Occipital lobe (tissue), 2 donors: Measurements from ENCODE around the gene ALG14. TPM values are rescaled to one million over a fixed set of nuclear protein-coding genes. Genes with fewer than 3 reads are reported as not detected.
"Not testable (repeated sequence)": the region's sequence is repeated elsewhere in the genome, so short reads cannot be mapped to it uniquely, and the experiment has no call there.

Experiments used
- DNase-seq: peaks from one replicate; lab custom pipeline; 2025; lab: John Stamatoyannopoulos, UW
- total RNA-seq: library from RNA; depleted of rRNA; stranded (reverse); fragments of >200 nt; gene quantifications from one replicate; pipeline ENCODE4 v1.2.3, GENCODE V29; 2014

ALG14 gene, protein sequence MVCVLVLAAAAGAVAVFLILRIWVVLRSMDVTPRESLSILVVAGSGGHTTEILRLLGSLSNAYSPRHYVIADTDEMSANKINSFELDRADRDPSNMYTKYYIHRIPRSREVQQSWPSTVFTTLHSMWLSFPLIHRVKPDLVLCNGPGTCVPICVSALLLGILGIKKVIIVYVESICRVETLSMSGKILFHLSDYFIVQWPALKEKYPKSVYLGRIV
- 4.1 TPM for total RNA-seq

GRCh38 chr1:95072532-95073419, at the start of gene ALG14:
TSS of gene ALG14 (minus strand) at chr1:95072951. CDS start at chr1:95072898, 53 bp downstream.
- peak; percentile 89 for DNase-seq

DNA sequence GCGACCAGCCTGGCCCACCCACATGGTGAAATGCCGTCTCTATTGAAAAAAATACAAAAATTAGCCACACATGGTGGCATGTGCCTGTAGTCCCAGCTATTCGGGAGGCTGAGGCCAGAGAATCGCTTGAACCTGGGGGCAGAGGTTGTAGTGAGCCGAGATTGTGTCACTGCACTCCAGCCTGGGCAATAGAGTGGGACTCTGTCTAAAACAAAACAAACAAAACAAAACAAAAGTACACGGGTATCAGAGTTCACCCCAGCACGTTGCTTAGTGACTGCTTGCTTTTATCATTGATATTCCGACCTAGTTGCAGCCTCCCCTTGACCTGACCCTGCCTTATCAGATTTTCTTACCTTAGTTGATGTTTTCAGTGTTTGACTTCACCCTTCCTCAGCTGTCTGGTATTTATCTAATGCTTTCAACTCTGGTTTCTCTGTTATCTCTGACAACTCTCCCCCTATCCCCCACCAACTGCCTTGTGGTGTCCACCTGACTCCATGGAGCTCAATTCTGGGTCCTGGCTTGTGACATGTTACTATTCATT, 49.5 kb upstream of the ALG14 start:
- DNase-seq = no peak

DNA sequence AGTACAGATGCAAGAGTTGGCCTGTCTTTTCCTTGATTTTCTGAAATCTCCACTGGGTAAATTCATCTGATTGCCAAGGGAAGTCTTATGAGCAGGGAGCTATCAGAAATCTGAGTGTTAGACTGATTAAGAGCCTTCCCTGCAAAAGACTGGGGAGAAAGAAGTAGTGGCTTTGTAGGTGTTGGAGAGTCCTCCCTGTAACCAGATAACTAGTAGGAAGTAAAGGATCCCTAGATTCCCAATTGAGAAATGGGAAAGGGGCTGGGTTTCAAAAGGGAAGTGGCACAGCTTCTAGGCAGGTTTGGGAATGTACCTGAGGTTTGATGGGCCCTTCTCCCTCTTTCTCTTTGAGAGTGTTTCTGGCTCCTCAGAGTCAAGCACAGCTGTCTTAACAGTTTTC, 46.5 kb upstream of the ALG14 start:
- no peak for DNase-seq

DNA sequence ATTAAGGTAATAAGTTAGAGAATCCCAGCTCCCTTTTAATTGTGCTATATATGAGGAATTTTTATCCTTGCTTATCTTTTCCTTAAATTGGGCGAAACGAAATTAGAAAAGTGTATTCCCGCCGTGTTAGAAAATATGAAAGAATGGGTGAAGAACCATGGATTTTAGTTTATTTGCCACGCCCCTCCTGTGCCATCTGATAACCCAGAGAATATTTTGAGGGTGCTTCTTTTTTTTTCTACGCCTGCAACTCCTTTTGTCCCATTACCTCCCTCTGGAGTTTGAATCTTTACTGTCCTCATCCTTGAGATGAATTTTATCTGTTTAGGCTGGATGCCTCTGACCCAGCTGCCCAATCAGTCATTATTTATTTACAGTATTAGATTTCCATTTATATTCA, 46.0 kb upstream of the ALG14 start:
- no peak for DNase-seq

DNA sequence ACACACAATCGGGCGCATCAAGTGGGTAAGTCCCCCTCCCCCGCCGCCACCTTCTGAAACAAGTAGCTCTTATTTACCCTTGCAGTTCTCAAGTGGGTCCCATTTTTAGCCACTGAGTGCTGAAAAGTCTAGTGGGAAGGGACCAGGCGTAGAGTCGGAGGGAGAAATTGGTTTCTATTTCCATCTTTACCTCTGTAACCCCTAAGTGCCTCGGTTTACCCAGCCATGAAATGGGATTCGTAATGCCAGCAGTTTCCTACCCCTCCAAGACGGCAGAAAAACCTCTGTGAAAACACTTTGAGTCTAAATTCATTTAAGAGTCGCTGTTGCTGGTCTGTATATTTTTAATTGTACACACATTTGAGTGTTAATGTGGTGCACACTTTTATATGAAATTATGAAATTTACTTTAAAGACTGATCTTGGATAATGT, 45.3 kb upstream of the ALG14 start:
- DNase-seq = no peak

GRCh38 chr1:95117207-95118066, 44.7 kb upstream of the ALG14 start, which contains the start of gene TLCD4:
TSS of gene TLCD4 (plus strand) at chr1:95117355. CDS start at chr1:95143902, 26,547 bp downstream.
- peak; percentile 26 for DNase-seq

DNA sequence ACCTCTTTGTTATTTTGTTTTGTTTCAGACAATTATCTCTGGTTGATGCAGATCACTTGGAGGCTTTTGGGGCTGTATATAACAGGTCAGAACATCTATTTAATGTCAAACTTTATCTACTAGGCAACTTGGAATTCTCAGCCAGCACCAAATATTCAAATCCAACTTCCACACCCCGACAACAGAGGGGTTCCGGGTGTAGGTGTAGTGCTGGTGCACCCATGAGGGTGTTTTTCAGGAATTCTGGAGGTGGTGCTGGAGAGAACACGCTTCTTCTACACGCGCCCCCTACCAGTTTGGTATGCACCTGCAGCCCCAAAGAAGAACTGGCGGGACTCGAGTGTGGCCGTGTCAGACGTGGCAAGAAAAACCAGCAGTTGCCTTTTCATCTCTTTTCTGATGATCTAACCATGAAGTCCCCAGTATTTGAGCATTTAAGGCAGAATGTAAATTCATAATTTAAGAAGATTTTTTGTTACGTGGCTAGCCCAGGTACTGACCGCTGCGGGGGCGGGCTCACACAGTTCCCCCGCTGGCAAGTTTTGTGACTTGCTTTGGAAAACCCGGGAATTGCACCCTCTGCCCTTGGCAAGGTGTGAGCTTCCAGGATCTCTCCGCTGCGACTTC, 43.9 kb upstream of the ALG14 start:
- DNase-seq = peak; percentile 45

DNA sequence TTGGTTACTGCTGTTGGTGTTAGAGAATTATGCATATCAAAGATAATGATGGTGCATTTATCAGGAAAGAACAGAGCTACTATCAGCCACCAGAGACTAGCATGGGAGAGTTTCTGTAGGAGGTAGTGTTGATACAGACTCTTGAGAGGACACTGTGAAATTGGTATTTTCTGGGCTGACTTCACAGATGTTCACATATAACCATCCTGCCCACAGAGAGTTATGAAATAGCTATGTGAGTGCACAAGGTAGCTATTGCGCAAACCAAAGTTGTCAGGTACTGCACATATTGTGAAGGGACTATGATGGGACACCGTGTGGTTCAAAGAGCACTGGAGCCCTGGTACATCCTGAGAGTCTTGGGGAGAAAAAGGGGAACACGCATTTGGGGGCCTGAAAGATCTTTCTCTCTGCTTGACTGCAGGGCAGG, 43.0 kb upstream of the ALG14 start:
- DNase-seq = no peak

GRCh38 chr1:95113684-95114083, 40.9 kb upstream of the ALG14 start:
- DNase-seq = no peak

- no peak for DNase-seq
These were observed 38.3 kb upstream of the ALG14 start for GRCh38 chr1:95111014-95111413.

GRCh38 chr1:95108792-95109191, 36.0 kb upstream of the ALG14 start:
- DNase-seq = no peak

- DNase-seq = no peak
These were observed 25.4 kb upstream of the ALG14 start for GRCh38 chr1:95098196-95098595.

DNA sequence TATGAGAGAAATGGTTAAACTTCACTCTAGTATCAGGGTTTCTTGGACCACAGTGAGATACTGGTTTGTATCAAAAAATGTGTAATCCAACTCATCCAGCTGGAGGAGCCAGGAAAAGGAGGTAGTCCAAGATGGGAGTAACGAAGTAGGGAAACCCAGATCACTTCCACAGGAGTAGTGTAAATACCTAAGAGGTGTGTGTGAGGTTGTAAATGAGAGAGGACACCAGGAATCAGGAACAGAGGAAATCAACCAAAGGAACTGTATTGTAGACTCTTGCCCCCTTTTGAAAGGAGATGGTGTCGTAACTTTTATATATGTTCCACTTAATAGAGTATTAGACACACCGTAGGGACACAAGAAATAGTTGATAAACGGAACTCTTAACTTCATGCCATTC, 24.7 kb upstream of the ALG14 start:
- no peak for DNase-seq

DNA sequence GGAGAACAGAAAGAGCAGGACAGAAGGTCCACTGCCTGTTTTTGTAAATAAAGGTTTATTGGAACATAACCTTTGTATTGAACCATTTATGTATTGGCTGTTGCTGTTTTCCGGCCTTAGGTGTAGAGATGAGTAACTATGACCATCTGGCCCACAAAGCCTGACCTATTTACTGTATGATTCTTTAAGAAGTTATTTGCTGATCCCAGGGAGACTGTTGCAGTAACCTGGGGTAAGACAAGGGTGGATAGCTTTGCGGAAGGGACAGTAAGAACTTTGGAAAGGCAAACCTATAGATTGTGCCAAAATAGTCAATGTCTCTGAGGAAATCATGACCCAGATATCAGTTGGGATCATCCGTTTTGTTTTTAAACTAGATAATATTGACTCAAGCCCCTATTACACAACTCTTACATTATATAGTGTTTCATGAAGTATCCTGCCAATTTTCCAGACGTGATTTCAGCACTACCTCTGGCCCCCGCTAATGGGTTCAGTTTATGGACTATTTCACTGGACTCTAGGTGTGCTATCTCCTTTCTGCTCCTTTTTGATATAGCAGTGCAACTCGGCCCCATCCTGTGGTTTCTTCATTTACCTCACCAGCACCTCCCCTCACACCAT, 23.6 kb upstream of the ALG14 start:
- DNase-seq = no peak

DNA sequence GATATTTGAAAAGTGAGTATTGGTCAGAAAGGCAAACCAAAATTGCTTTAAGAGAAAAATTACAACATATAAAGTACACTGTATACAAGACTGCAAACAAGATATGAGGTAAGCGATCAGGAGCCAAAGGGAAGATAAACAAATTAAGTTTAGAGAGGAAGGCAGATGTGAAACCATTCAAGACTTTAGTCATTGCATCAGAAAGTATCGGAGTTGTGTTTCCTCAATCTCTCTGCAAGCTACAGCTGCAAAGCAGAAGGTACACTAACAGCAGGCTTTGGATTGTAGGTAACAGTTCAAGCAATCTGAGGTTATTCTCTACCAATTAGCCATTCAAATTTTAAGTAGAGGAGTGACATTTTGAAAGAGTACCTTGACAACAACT, 23.1 kb upstream of the ALG14 start:
- DNase-seq = no peak

GRCh38 chr1:95094923-95095322, 22.2 kb upstream of the ALG14 start:
- DNase-seq = no peak

DNA sequence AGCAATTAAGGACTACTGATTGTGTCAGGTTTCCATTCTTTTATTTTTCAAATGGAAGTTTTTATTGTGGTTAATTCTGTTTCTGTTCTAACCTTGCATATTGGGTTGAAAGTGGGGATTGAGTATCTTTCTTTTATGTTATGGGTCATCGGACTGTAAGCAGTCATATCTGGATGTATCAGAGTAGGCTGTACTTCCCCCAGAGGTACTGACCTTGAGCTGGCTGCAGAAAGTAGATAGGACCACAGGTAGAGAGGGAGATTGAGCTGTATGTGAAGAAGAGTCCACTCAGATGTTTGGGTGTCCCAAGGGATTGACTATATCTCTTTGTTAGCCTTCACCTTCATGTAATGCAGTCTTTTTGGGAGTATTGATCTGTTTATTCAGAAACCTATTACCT, 20.5 kb upstream of the ALG14 start:
- no peak for DNase-seq

DNA sequence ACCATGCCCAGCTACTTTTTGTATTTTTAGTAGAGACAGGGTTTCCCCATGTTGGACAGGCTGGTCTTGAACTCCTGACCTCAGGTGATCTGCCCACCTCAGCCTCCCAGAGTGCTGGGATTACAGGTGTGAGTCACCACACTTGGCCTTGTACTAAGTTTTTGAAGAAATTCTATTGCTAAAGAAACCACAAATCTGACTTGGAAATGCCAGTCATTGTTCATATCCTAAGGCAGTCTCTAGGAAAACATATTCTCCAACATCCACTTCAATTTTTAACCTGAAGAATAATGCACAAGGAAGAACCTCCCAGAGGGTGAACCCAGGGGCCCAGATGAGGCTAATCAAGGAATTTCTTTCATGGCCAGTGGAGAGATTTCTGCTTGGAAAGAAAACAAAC, 20.1 kb upstream of the ALG14 start:
- not testable (repeated sequence) for DNase-seq

DNA sequence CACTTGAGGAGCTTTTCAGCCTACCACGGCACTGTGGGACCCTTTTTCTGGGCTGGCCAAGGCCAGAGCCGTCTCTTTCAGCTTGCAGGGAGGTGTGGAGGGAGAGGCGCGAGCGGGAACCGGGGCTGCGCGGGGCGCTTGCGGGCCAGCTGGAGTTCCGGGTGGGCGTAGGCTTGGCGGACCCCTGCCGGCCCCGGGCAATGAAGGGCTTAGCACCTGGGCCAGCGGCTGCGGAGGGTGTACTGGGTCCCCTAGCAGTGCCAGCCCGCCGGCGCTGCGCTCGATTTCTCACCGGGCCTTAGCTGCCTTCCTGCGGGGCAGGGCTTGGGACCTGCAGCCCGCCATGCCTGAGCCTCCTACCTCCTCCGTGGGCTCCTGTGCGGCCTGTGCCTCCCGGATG, 18.5 kb upstream of the ALG14 start:
- not testable (repeated sequence) for DNase-seq

- no peak for DNase-seq
These were observed 17.0 kb upstream of the ALG14 start for GRCh38 chr1:95089650-95090287.
